ENCODE data around the gene SDK1. TPM values are rescaled to one million over a fixed set of nuclear protein-coding genes. Genes with fewer than 3 reads are reported as not detected.

Gene SDK1
- total RNA-seq, 1 donor, result 0.27 TPM

- no peak for TF ChIP-seq CTCF (IDR thresholded peaks at IDR 0.05; ENCODE audit: insufficient read depth, low read length)
- no peak for DNase-seq (ENCODE audit: low read depth)
- H3K4me3 ChIP-seq (ENCODE audit: low read depth, low read length), result no peak overlapping the region
Observed at GRCh38 chr7:3767917-3768777, 467.1 kb downstream of the SDK1 start.

DNA sequence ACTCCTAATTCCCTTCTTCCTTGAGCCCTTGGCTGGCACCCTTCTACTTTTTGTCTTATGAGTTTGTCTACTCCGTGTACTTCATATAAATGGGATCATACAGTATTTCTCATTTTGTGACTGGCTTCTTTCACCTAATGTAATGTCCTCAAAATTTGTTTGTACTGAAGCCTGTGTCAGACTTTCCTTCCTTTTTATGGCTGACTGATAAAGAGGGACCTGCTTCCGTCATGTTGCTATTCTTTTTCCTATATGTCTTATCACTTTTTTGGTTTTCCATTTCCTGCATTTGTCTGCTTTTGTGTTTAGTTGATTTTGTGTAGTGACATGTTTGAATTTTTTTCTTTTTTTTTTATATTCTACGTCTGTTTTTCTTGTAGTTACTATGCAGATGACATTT lies 470.9 kb downstream of the SDK1 start:
- no peak for TF ChIP-seq CTCF (IDR thresholded peaks at IDR 0.05; ENCODE audit: insufficient read depth, low read length)
- no peak for DNase-seq (ENCODE audit: low read depth)
- no peak overlapping the region for H3K4me3 ChIP-seq (ENCODE audit: low read depth, low read length)

- DNase-seq (ENCODE audit: low read depth), result no peak
- TF ChIP-seq CTCF (IDR thresholded peaks at IDR 0.05; ENCODE audit: insufficient read depth, low read length), result no peak
- no peak overlapping the region for H3K4me3 ChIP-seq (ENCODE audit: low read depth, low read length)
Observed at GRCh38 chr7:3778345-3778744, 477.3 kb downstream of the SDK1 start.

- no peak for TF ChIP-seq CTCF (IDR thresholded peaks at IDR 0.05; ENCODE audit: insufficient read depth, low read length)
- H3K4me3 ChIP-seq (ENCODE audit: low read depth, low read length), result no peak overlapping the region
- no peak for DNase-seq (ENCODE audit: low read depth)
Observed at GRCh38 chr7:3780016-3780415, 479.0 kb downstream of the SDK1 start.

DNA sequence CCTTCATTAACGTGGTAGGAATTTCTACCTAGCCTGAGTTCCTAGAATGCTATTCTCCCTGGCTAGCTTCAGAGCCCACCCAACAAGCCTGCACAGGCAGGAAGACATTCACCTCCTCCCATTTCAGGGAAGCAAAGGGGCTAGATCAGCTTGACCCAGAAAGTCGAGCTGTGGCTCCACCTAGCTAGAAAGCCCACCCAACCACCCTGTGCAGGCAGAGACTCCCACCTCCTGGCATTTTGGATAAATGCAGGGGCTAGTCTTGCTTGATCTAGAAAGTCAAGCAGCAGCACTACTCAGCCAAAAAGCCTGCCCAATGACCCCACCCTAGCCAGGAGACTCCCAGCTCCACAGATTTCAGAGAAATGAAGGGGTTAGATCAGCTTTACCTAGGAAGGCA lies 479.5 kb downstream of the SDK1 start:
- no peak for DNase-seq (ENCODE audit: low read depth)
- TF ChIP-seq CTCF (IDR thresholded peaks at IDR 0.05; ENCODE audit: insufficient read depth, low read length), result no peak
- no peak overlapping the region for H3K4me3 ChIP-seq (ENCODE audit: low read depth, low read length)

DNA sequence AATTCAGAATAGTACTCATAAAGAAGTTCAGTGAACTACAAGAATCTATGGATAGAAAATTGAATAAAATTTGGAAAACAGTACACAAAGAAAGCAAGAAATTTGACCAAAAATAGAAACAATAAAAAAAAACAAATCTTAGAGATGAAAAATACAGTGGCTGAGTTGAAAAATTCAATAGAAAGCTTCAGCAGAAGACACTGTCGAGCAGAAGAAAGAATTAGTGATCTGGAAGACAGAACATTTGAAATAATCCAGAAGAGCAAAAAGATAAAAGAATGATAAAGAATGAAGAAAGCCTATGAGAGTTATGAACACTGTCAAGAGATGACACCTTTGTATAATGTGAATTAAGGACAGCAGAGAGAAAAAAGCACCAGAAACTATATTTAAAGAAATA lies 480.6 kb downstream of the SDK1 start:
- DNase-seq (ENCODE audit: low read depth), result no peak
- TF ChIP-seq CTCF (IDR thresholded peaks at IDR 0.05; ENCODE audit: insufficient read depth, low read length), result no peak

More for the DNA sequence above, 480.6 kb downstream of the SDK1 start:
- no peak overlapping the region for H3K4me3 ChIP-seq (ENCODE audit: low read depth, low read length)

Data from fibroblast of the aortic adventitia (primary cell).